MG63 (cell line): ENCODE measurements around the gene PTPN20. TPM values are rescaled to one million over a fixed set of nuclear protein-coding genes. Genes with fewer than 3 reads are reported as not detected.

ENCODE experiments used
- DNase-seq: peaks from one replicate; pipeline ENCODE4 v3.0.0-alpha.2; 2020
- H3K27me3 ChIP-seq: fragments of 250-450 bp; sonication (Bioruptor Pico); 2 replicates; pipeline ENCODE4 v1.5.1; 2020; ENCODE audit warnings: mild to moderate bottlenecking, moderate library complexity
- H3K36me3 ChIP-seq: fragments of 250-450 bp; sonication (Bioruptor Pico); 2 replicates; pipeline ENCODE4 v1.5.1; 2020; ENCODE audit warnings: mild to moderate bottlenecking, moderate library complexity
- H3K4me3 ChIP-seq: fragments of 250-450 bp; sonication (Bioruptor Pico); 2 replicates; pipeline ENCODE4 v1.5.1; 2020; ENCODE audit warnings: mild to moderate bottlenecking, moderate library complexity
- H3K9me3 ChIP-seq: fragments of 250-450 bp; sonication (Bioruptor Pico); 2 replicates; pipeline ENCODE4 v1.5.1; 2020; ENCODE audit warnings: mild to moderate bottlenecking, moderate library complexity
- total RNA-seq: library from RNA; depleted of rRNA; stranded (reverse); fragments of >200 nt; shearing (Covaris generic); gene quantifications from 2 replicates; pipeline ENCODE4 v1.2.3, GENCODE V29; 2014; ENCODE audit warnings: low replicate concordance

PTPN20 gene
- total RNA-seq, 1 experiment from 2014 or later = not detected

DNA sequence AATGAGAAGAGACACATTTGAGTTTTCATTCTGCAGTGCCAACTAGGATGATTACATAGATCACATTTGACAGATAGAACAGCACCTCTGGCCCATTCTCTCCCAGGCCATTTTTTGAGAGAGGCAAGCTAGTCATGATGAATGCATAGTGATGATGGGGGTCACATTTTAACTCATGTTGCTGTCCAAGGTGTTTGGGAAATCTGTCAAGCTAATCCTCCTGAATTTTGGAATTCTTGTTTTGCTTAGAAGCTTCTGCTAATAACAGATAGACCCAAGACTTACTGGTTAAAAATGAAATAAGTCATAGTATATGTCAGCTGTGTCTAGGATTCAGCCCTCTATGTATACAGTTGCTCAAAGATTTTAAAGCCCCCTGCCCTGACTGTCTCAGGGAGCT is 101.0 kb downstream of the PTPN20 start:
- Histone ChIP-seq H3K36me3 (no peaks in the 10 kb centered on the region), H3K27me3 (no peaks in the 10 kb centered on the region), H3K4me3 (no peak overlapping the region), H3K9me3 (no peaks in the 10 kb centered on the region)
- DNase-seq = no peak

DNA sequence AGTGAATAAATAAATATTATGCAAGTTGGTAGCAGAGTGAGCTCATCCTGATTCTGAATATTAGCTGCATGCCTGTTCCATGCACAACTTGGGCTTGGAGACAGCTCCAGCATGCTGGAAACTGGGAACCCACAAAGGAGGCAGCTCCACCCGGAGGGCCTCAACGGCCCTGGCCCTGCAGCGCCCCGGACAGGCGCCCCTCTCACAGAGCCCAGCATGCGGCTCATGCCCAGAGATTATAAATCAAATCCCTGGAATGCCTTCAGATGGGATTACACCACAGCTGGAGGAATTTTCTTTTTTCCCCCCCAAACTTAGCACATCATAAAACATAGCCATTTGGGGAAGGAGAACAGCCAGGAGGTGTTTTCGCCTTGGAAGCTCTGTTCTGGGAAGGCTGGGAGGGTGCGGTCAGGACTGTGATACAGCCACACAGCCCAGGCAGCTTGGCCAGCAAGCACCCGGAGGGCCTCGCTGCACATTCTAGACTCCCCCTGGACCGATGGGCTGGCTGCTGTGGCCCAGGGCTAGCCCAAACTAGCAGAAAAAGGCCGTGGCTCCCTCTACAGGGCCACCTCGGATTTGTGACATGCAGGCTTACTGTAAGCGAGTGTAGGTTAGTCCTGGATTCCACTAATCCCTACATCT is 102.4 kb downstream of the PTPN20 start:
- Histone ChIP-seq H3K36me3 (no peaks in the 10 kb centered on the region), H3K27me3 (no peaks in the 10 kb centered on the region), H3K4me3 (no peak overlapping the region), H3K9me3 (no peaks in the 10 kb centered on the region)
- no peak for DNase-seq

DNA sequence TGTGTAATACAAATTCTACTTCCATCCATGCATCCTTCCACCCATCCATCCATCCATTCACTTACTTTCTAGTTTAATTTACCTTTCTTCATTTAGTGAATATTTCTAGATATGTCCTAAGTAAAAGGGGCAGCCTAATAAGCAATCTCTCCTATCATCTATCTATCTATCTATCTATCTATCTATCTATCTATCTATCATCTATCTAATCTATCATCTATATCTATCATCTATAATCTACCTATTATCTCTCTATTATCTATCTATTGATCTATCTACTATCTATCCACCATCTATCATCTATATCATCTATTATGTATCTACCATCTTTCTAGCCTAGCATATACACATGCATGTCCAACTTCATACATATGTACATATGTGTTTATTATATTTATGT is 104.2 kb downstream of the PTPN20 start:
- no peak overlapping the region for H3K4me3 ChIP-seq
- no peak for DNase-seq
- H3K36me3 ChIP-seq = no peaks in the 10 kb centered on the region
- no peaks in the 10 kb centered on the region for H3K27me3 ChIP-seq
- no peaks in the 10 kb centered on the region for H3K9me3 ChIP-seq

DNA sequence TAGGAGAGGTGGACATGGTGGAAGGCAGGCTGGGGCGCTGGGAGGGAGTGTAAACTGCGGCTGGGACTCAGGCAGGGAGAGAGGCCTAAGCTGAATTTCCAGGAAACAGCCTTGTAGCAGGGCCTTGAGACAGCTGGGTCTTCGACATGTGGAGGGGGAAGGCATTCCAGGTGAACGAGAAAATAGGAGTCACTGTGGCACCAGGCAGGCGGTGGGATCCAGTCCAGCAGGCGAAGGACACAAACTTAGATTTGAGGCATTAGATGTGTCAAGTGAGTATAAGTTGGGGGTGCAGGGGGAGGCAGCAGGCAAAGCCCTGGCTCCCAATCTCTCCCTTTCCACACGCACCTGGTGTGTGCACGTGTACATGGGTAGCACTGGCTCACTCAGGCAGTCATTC is 105.3 kb downstream of the PTPN20 start:
- no peak for DNase-seq
- Histone ChIP-seq H3K27me3 (no peaks in the 10 kb centered on the region), H3K9me3 (no peaks in the 10 kb centered on the region), H3K4me3 (no peak overlapping the region), H3K36me3 (no peaks in the 10 kb centered on the region)

DNA sequence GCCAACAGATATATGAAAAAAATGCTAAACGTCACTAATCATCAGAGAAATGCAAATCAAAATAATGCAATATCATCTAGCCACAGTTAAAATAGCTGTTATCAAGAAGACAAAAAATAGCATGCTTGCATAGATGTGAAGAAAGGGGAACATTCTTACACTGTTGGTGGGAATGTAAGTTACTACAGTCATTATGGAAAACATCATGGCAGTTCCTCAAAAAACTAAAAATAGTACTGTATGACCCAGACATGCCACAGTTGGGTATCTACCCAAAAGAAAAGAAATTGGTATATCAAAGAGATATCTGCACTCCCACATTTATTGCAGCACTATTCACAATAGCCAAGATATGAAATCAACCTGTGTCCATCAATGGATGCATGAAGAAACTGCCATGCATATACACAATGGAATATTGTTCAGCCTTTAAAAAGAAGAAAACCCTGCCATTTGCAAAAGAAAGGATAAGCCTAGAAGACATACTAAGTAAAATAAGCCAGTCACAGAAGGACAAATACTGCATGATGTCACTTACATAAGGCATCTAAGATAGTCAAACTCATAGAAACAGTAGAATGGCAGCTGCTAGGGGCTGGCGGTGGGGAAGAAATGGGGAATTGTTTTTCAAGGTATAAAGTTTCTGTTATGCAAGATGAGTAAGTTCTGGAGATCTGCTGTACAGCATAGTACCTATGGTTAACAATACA is 107.0 kb downstream of the PTPN20 start:
- Histone ChIP-seq H3K9me3 (no peaks in the 10 kb centered on the region), H3K36me3 (no peaks in the 10 kb centered on the region), H3K4me3 (no peak overlapping the region), H3K27me3 (no peaks in the 10 kb centered on the region)
- no peak for DNase-seq

DNA sequence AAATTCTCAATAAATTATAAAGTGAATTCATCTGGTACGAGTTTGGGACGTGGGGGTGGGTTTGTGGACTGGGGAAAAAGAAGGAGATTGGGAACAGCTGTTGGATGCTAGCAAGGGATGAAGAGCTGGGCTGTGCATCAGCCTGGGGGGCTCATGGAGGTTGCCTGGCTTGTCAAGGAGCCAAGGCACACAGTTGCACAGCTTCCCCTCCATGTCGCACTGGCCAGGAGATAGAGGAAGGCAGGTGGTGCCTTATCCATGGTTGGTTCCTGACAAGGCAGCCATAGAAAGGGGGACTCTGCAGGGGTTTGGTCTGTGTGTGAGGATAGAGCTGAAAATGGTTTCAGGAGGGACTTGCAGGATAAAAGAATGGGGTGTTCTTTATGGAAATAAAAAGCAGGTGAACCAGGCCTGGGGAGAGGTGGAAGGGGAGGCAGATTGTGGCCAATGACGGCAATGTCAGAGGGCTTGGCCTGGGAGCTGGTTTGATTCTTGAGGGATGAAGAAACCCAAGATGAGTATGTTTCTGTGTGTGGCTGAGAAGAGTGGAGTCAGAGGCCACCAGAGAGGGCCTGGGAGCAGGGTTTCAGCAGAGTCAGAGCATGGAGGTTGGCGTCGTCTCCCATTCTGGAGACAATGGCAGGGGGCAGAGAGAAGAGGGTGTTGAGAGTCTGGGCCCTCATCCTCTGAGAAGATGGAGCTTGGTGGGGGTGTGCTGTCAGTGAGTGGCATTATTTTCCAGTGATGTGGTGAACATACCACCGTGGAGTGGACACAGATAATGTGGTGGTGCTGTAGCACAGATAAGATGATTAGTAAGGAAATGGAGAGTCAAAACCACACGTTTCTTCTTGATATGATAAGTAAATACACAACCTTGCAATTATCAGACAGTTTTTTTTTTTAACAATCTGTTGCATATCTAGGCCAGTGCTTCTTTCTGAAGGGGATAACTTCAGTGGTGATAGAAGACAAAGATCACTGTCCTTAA is 108.2 kb downstream of the PTPN20 start:
- Histone ChIP-seq H3K27me3 (no peaks in the 10 kb centered on the region), H3K36me3 (no peaks in the 10 kb centered on the region), H3K4me3 (no peak overlapping the region), H3K9me3 (no peaks in the 10 kb centered on the region)
- DNase-seq = no peak

DNA sequence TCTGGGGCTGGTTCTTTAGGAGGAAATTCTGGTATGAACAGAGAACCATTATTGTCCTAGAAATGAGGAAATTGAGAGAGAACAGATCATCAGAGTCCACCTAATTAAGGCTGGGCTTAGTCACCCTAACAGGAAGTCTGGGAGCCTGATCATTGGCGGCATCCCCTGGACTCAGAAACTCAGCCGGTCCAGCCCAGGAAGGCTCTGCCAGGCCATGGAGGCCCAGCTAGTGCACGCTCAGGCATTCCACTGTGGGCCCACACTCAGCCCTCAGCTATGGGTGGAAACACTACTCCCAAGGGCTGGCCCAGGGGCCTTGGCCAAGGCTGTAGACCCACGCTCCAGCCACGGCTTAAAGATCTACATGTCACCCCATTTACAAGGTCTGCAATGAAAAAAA is 109.2 kb downstream of the PTPN20 start:
- no peaks in the 10 kb centered on the region for H3K36me3 ChIP-seq
- no peaks in the 10 kb centered on the region for H3K9me3 ChIP-seq
- no peaks in the 10 kb centered on the region for H3K27me3 ChIP-seq
- peak; percentile 73 for DNase-seq
- no peak overlapping the region for H3K4me3 ChIP-seq

DNA sequence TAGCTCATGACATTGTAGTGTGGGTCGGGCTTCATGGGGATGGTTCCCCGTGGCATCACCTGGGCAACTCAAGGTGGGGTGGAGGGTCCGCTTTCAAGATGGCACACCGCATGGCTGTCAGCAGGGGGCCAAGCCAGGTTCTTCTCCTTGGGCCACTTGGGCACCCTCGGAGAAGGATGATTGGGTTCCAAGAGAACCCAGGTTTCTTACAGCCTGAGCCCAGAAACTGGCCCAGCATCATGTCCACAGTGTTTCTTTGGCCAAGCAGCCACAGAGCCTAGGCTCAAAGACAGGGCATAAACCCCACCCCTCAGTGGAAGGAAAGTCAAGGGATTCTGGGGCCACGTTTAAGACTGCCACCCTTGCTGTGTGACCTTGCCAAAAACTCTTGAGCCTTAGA is 110.6 kb downstream of the PTPN20 start:
- Histone ChIP-seq H3K27me3 (no peaks in the 10 kb centered on the region), H3K4me3 (no peak overlapping the region), H3K36me3 (no peaks in the 10 kb centered on the region), H3K9me3 (no peaks in the 10 kb centered on the region)
- DNase-seq = no peak

DNA sequence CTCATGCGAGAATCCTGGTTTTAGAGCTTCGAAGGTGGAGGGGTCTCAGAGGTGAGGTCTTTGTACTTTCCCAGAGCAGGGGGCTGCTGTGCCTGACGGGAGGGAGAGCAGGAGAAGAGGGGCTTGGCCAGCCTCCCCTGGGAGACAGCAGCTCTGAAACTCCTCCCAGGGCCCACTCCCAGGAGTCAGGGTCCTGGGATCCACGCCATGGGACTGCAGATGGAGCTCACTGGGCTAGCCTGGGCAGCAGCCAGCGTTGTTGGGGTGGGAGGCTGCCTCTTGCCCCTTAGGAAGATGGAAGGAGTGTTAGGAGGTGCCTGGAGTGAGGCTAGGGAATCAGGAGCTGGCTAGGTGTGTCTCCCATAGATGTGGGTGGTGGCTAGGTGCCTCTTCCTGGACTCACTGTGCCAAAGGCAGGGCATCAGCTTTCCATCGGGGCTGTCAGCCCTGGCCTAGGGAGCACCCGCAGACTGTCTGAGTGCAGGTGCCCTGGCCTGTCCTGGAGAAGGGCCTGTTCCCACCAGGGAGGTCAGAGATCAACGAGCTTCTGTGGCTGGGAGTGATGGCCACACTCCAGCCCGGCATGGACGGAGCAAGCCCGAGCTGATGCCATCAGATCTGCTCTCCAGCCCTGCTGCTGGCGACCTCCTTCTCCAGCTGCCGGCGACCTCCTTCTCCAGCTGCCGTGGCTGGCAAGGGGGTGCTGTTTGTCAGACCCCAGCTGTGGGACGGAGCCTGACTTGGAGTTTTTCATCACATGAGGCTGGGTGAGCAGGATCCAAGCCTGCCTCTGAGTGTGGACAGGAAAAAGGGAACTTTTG is 111.3 kb downstream of the PTPN20 start:
- Histone ChIP-seq H3K36me3 (no peaks in the 10 kb centered on the region), H3K27me3 (no peaks in the 10 kb centered on the region), H3K4me3 (no peak overlapping the region), H3K9me3 (no peaks in the 10 kb centered on the region)
- no peak for DNase-seq

DNA sequence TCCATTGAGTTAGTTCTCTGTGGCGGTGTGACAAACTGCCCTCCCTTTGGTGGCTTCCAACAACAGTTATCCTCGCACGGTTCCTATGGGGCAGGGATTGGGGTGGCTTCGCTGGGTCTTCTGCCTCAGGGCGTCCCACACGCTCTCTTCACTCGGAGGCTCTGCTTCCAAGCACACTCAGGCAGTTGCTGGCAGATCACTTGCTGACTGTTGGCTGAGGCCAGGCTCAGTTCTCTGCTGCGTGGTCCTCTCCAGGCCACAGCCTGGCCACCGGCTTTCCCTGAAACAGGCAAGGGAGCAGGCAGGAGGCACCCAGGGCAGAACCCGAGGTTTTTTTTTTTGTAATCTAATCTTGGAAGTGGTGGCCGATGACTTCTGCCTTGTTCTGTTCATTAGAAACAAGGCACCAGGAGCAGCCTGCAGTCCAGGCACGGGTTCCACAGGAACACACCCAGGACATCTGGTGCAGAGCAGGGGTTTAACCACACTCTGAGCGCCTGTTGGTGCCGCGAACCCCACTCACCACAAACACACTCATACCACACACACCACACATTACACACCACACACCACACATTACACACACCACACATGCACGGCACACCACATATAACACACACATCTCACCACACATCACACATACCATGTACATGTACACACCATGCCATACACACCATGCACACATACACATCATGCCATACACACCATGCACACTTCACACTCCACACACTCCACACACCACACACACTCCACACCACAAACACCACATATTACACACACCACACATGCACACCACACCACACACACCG is 112.2 kb downstream of the PTPN20 start:
- Histone ChIP-seq H3K4me3 (no peak overlapping the region), H3K36me3 (no peaks in the 10 kb centered on the region), H3K27me3 (no peaks in the 10 kb centered on the region), H3K9me3 (no peaks in the 10 kb centered on the region)
- no peak for DNase-seq

DNA sequence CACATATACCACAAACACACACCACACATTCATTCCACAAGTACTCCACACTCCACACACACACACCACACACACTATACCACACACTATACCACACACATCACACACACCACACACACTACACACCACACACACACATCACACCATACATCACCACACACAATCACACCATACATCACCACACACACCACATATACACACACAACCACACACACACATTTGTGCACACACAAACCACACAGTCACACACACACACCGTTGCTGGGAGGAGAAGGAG is 112.8 kb downstream of the PTPN20 start:
- no peaks in the 10 kb centered on the region for H3K27me3 ChIP-seq
- no peak for DNase-seq
- no peaks in the 10 kb centered on the region for H3K9me3 ChIP-seq
- H3K36me3 ChIP-seq = no peaks in the 10 kb centered on the region
- H3K4me3 ChIP-seq = no peak overlapping the region

DNA sequence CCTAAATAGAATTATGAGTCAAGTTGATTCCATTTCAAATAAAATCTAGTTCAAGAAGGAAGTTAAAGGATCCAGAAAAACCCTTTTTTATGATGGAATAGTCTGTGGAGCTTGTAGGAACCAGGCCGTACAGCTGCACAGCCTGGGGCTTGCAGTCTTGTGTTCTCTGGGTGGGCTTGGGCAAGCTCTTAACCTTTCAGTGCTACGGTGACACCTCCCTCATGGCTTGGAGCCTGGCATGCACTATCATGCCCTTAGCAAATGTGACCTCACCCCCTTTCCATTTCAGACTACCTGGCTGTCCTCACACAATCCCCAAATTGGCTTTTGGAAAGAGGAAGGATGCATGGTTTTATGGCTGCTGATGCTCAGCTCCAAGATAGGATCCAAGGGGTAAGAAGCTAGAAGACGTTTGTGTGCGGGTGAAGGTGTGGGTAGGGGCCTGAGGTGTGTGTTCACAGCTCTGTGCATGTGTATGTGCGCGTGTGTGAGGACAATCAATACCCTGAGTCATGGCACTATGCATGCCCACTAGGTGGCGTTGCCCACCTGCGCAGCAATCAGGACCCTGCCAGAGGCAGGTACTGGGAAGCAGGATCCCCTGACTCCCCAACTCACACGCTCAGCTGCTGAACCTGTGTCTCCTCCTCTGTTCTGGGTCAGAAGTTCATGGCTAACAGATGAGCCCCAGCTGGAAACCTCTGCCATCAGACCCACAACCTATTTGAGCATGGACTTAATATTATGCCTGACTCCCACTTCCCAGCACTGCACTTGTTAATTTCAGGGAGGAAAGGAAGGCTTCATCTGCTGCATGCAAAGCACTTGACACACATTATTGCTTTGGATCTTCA is 113.4 kb downstream of the PTPN20 start:
- Histone ChIP-seq H3K9me3 (no peaks in the 10 kb centered on the region), H3K4me3 (no peak overlapping the region), H3K36me3 (no peaks in the 10 kb centered on the region), H3K27me3 (no peaks in the 10 kb centered on the region)
- DNase-seq = peak; percentile 47

DNA sequence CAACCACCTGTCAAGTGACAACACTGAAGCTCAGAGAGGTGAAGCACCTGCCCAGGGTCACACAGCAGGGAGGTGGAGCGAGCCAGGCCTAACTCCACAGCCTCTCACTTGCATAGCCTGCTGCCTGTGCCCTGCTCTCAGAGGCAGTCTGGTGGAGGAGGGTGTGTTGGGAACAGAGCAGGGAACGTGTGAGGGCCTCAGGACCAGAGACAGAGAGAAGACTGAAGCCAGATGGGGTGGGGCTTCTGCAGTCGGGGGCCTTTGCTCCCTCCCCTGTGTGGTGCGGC is 114.0 kb downstream of the PTPN20 start:
- no peak for DNase-seq
- no peaks in the 10 kb centered on the region for H3K9me3 ChIP-seq
- no peak overlapping the region for H3K4me3 ChIP-seq
- H3K36me3 ChIP-seq = no peaks in the 10 kb centered on the region
- H3K27me3 ChIP-seq = no peaks in the 10 kb centered on the region

DNA sequence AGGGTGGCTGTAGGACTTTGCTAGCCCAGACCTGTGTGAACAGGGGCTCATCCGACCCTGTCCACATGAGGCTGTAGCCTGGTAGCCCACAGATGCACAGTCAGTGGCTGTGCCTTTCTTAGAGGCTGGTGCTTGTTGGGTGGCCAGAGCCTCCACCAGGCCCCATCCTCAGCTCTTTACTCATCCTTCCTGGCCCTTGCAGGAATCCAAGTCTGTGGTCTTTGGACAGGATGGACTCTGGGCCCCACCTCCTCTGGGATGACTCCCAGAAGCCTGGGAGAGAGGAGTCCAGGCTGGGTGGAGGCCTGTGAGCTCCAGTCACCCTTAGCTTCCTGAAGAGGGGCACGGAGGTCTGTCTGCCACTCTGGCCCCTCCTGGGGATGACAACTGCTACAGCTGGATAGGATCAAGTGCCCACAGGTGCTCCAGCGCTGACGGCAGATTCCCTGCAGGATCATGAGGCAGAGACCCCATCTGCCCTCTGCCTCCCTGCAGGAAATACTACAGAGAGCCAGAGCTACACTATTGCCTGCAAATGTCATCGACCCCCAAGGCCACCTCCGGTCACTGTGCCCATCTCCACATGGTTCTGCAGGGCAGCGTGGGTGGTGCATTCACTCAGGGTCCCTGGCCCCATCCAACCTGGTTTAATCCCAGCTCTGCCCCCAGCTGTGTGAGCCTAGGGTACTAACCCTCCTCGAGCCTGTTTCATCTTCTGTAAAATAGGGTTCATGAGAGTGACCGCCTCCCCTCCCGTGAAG is 114.5 kb downstream of the PTPN20 start:
- Histone ChIP-seq H3K4me3 (no peak overlapping the region), H3K27me3 (no peaks in the 10 kb centered on the region), H3K9me3 (no peaks in the 10 kb centered on the region), H3K36me3 (no peaks in the 10 kb centered on the region)
- DNase-seq = peak; percentile 89
